HCT116 (cell line): ENCODE data around the gene GDF2.

Source experiments
- ELF1 ChIP-seq: IDR thresholded peaks from 2 replicates; pipeline ENCODE4 v1.6.1; 2012; ENCODE audit warnings: low read depth, borderline replicate concordance
- EZH2 ChIP-seq: fragments of 200-600 bp; sonication (generic); IDR thresholded peaks from 2 replicates; pipeline ENCODE4 v1.6.1; 2017; ENCODE audit warnings: antibody characterized with exemption, mixed run types
- POLR2A ChIP-seq: IDR thresholded peaks from 2 replicates; pipeline ENCODE4 v1.7.0; 2011; ENCODE audit warnings: borderline replicate concordance; ENCODE audit not compliant: insufficient read depth, insufficient read length; ENCODE audit errors: extremely low read depth
- POLR2AphosphoS5 ChIP-seq: IDR thresholded peaks from 2 replicates; pipeline ENCODE4 v1.6.1; 2011; ENCODE audit warnings: mild to moderate bottlenecking, low read depth, low read length, moderate library complexity
- SP1 ChIP-seq: IDR thresholded peaks from 2 replicates; pipeline ENCODE4 v1.6.1; 2012; ENCODE audit warnings: low read depth
- YY1 ChIP-seq: IDR thresholded peaks from 2 replicates; pipeline ENCODE4 v1.6.1; 2011; ENCODE audit warnings: low read length, low read depth, moderate library complexity, mild to moderate bottlenecking; ENCODE audit not compliant: insufficient replicate concordance; ENCODE audit errors: extremely low read depth
- ZFX ChIP-seq: fragments of 450-650 bp; IDR thresholded peaks from 2 replicates; pipeline ENCODE4 v1.6.1; 2017
- TF ChIP-seq, protein P1 (sequence below), 3 experiments: fragments of 200-600 bp in 1 of 3; sonication (generic) in 1 of 3; IDR thresholded peaks in 2 of 3; conservative IDR thresholded peaks in 1 of 3; 2 replicates each; pipeline ENCODE4 v1.5.1; 2012 to 2017; ENCODE audit warnings: low read depth in 2 of 3, low read length in 2 of 3, antibody characterized with exemption in 1 of 3, borderline replicate concordance in 1 of 3, control low read depth in 1 of 3, mild to moderate bottlenecking in 1 of 3, mixed read lengths in 1 of 3, mixed run types in 1 of 3, moderate library complexity in 1 of 3; ENCODE audit not compliant: insufficient read depth in 1 of 3
- TF ChIP-seq, protein P2 (sequence below): IDR thresholded peaks from 2 replicates; pipeline ENCODE4 v1.6.1; 2012

DNA sequence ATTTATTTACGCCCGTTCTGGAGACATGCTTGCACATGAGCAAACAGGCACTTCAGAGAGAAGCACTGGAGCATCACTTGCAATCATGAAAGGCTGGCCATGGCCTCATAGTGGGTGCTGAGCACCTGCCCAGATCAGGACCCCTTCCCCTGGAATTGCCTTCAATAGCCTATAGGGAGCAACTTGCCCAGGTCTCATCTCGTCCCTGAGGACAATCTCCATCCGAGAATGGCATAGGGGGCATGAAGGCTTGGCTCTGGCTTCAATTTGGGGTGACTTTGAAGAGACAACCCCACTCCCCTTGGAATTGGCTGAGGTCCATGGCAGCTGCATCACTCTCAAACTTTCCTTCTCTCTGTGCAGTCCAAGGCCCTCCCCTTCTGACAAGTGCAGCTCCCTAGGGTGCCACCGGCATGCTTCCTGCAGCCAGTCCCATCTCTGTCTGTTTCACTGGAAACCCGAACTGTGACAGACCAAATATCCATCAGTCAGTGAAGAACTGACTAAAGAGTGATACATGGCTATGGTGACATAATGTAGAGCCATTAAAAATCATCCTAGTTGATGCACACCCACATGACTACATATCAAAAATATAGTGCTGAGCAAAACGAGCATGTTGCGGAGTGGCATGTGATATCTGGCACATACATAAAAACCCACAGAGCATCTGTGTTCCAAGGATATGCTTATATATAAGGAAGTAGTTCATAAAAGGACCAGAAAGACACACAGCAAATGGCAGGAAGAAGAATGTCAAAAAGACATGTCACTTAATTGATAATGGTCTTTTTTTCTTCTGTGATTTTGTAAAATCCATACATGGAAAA lies 12.4 kb downstream of the GDF2 start:
- TF ChIP-seq POLR2AphosphoS5 (no peak), SP1 (no peak), EZH2 (no peak), ZFX (no peak), YY1 (no peak), POLR2A (no peak), ELF1 (no peak)
- TF ChIP-seq, protein P1, sequence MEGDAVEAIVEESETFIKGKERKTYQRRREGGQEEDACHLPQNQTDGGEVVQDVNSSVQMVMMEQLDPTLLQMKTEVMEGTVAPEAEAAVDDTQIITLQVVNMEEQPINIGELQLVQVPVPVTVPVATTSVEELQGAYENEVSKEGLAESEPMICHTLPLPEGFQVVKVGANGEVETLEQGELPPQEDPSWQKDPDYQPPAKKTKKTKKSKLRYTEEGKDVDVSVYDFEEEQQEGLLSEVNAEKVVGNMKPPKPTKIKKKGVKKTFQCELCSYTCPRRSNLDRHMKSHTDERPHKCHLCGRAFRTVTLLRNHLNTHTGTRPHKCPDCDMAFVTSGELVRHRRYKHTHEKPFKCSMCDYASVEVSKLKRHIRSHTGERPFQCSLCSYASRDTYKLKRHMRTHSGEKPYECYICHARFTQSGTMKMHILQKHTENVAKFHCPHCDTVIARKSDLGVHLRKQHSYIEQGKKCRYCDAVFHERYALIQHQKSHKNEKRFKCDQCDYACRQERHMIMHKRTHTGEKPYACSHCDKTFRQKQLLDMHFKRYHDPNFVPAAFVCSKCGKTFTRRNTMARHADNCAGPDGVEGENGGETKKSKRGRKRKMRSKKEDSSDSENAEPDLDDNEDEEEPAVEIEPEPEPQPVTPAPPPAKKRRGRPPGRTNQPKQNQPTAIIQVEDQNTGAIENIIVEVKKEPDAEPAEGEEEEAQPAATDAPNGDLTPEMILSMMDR (IDR thresholded peaks at IDR 0.05 in 2 of 3, conservative IDR thresholded peaks at IDR 0.05 in 1 of 3; ENCODE audit: borderline replicate concordance in 1 of 3, insufficient read depth in 1 of 3, low read depth in 2 of 3, low read length in 2 of 3) = no peak
- TF ChIP-seq, protein P2, sequence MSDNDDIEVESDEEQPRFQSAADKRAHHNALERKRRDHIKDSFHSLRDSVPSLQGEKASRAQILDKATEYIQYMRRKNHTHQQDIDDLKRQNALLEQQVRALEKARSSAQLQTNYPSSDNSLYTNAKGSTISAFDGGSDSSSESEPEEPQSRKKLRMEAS = no peak
